Adipocyte (in vitro differentiated cells): Measurements from ENCODE around the gene TNS3.

Source experiments
- DNase-seq: peaks from one replicate; pipeline ENCODE4 v3.0.0-alpha.2; 2015; ENCODE audit warnings: low read depth
- H3K27me3 ChIP-seq: replicated peaks from 2 replicates; pipeline ENCODE4 v1.7.0; 2013; ENCODE audit warnings: mild to moderate bottlenecking, low read length, moderate library complexity; ENCODE audit not compliant: control insufficient read depth, insufficient read depth
- H3K36me3 ChIP-seq: 2 replicates; pipeline ENCODE4 v1.7.0; 2013; ENCODE audit warnings: low read length, mild to moderate bottlenecking, moderate library complexity; ENCODE audit not compliant: control insufficient read depth, insufficient read depth, severe bottlenecking
- H3K4me1 ChIP-seq: 2 replicates; pipeline ENCODE4 v1.7.0; 2013; ENCODE audit warnings: mild to moderate bottlenecking, low read length, moderate library complexity; ENCODE audit not compliant: control insufficient read depth, insufficient read depth
- H3K4me3 ChIP-seq: 2 replicates; pipeline ENCODE4 v1.7.0; 2013; ENCODE audit warnings: mild to moderate bottlenecking, low read length, moderate library complexity
- H3K9ac ChIP-seq: 2 replicates; pipeline ENCODE4 v1.7.0; 2013; ENCODE audit warnings: mild to moderate bottlenecking, low read length, moderate library complexity
- H3K9me3 ChIP-seq: 2 replicates; pipeline ENCODE4 v1.7.0; 2013; ENCODE audit warnings: mild to moderate bottlenecking, low read length, moderate library complexity; ENCODE audit not compliant: control insufficient read depth

The TNS3 gene

GRCh38 chr7:47349401-47349800, 232.5 kb downstream of the TNS3 start:
- no peak overlapping the region for H3K4me3 ChIP-seq
- DNase-seq = no peak

GRCh38 chr7:47347816-47348385, 234.0 kb downstream of the TNS3 start:
- no peak overlapping the region for H3K4me3 ChIP-seq
- no peaks in the 10 kb centered on the region for H3K27me3 ChIP-seq
- H3K4me1 ChIP-seq = no peaks in the 10 kb centered on the region
- DNase-seq = no peak
- no peak overlapping the region for H3K9ac ChIP-seq
- H3K36me3 ChIP-seq = peaks cover 23% of the 10 kb centered on the region
- H3K9me3 ChIP-seq = no peaks in the 10 kb centered on the region

More at GRCh38 chr7:47349401-47349800, 232.5 kb downstream of the TNS3 start:
- H3K9me3 ChIP-seq = no peaks in the 10 kb centered on the region
- H3K27me3 ChIP-seq = no peaks in the 10 kb centered on the region
- no peak overlapping the region for H3K9ac ChIP-seq
- no peaks in the 10 kb centered on the region for H3K4me1 ChIP-seq
- peaks cover 8% of the 10 kb centered on the region for H3K36me3 ChIP-seq

- Histone ChIP-seq H3K4me3 (no peak overlapping the region), H3K9me3 (no peaks in the 10 kb centered on the region), H3K9ac (no peak overlapping the region), H3K36me3 (peaks cover 28% of the 10 kb centered on the region), H3K4me1 (no peaks in the 10 kb centered on the region), H3K27me3 (no peaks in the 10 kb centered on the region)
- DNase-seq = no peak
These were observed 234.6 kb downstream of the TNS3 start for GRCh38 chr7:47347346-47347745.

- peaks cover 34% of the 10 kb centered on the region for H3K36me3 ChIP-seq
- no peak for DNase-seq
- H3K4me1 ChIP-seq = no peaks in the 10 kb centered on the region
These were observed 235.5 kb downstream of the TNS3 start for GRCh38 chr7:47346377-47346914.

GRCh38 chr7:47345857-47346298, 236.0 kb downstream of the TNS3 start:
- Histone ChIP-seq H3K27me3 (no peaks in the 10 kb centered on the region), H3K4me1 (no peaks in the 10 kb centered on the region), H3K9ac (no peak overlapping the region), H3K36me3 (peaks cover 34% of the 10 kb centered on the region), H3K9me3 (no peaks in the 10 kb centered on the region), H3K4me3 (no peak overlapping the region)
- no peak for DNase-seq

More at GRCh38 chr7:47346377-47346914, 235.5 kb downstream of the TNS3 start:
- Histone ChIP-seq H3K4me3 (no peak overlapping the region), H3K9ac (no peak overlapping the region), H3K27me3 (no peaks in the 10 kb centered on the region), H3K9me3 (no peaks in the 10 kb centered on the region)

GRCh38 chr7:47344171-47344955, 237.5 kb downstream of the TNS3 start:
- Histone ChIP-seq H3K36me3 (peaks cover 34% of the 10 kb centered on the region), H3K9me3 (no peaks in the 10 kb centered on the region), H3K4me3 (no peak overlapping the region), H3K27me3 (no peaks in the 10 kb centered on the region), H3K9ac (no peak overlapping the region), H3K4me1 (no peaks in the 10 kb centered on the region)
- DNase-seq = no peak

GRCh38 chr7:47343061-47343455, 238.9 kb downstream of the TNS3 start:
- no peak for DNase-seq
- Histone ChIP-seq H3K27me3 (no peaks in the 10 kb centered on the region), H3K9me3 (no peaks in the 10 kb centered on the region), H3K4me1 (peaks cover 3% of the 10 kb centered on the region), H3K4me3 (no peak overlapping the region), H3K9ac (no peak overlapping the region), H3K36me3 (peaks cover 34% of the 10 kb centered on the region)

- Histone ChIP-seq H3K4me3 (no peak overlapping the region), H3K9me3 (no peaks in the 10 kb centered on the region), H3K36me3 (peaks cover 37% of the 10 kb centered on the region), H3K27me3 (no peaks in the 10 kb centered on the region), H3K4me1 (peaks cover 8% of the 10 kb centered on the region), H3K9ac (no peak overlapping the region)
- no peak for DNase-seq
These were observed 239.4 kb downstream of the TNS3 start for GRCh38 chr7:47342296-47343060.

GRCh38 chr7:47340517-47340916, 241.4 kb downstream of the TNS3 start:
- peaks cover 25% of the 10 kb centered on the region for H3K4me1 ChIP-seq
- peaks cover 35% of the 10 kb centered on the region for H3K36me3 ChIP-seq
- no peak overlapping the region for H3K4me3 ChIP-seq
- H3K9ac ChIP-seq = no peak overlapping the region
- no peaks in the 10 kb centered on the region for H3K9me3 ChIP-seq
- DNase-seq = no peak
- no peaks in the 10 kb centered on the region for H3K27me3 ChIP-seq

GRCh38 chr7:47338026-47338425, 243.9 kb downstream of the TNS3 start:
- Histone ChIP-seq H3K27me3 (no peaks in the 10 kb centered on the region), H3K36me3 (peaks cover 24% of the 10 kb centered on the region), H3K4me3 (no peak overlapping the region), H3K9ac (no peak overlapping the region), H3K4me1 (peaks cover 26% of the 10 kb centered on the region), H3K9me3 (no peaks in the 10 kb centered on the region)
- DNase-seq = no peak

- Histone ChIP-seq H3K27me3 (no peaks in the 10 kb centered on the region), H3K4me3 (no peak overlapping the region), H3K4me1 (peaks cover 26% of the 10 kb centered on the region), H3K36me3 (peaks cover 19% of the 10 kb centered on the region), H3K9me3 (no peaks in the 10 kb centered on the region), H3K9ac (no peak overlapping the region)
- DNase-seq = no peak
These were observed 244.4 kb downstream of the TNS3 start for GRCh38 chr7:47337531-47337930.
